Adipose tissue (tissue), 3 donors: ENCODE measurements around the gene IGFBP2. TPM values are rescaled to one million over a fixed set of nuclear protein-coding genes. Genes with fewer than 3 reads are reported as not detected.

Experiments
- H3K27ac ChIP-seq: one replicate; pipeline ENCODE4 v1.5.1; 2013; ENCODE audit warnings: low read depth, low read length
- WGBS, 3 donors: extraction: QIAGEN DNeasy Blood & Tissue Kit; methylation state at CpG; one replicate each; pipeline ENCODE4 v1.1.7; 2013; 5-methylcytosine and 5-hydroxymethylcytosine counted together
- polyA plus RNA-seq, 3 donors: library from polyadenylated mRNA; stranded (reverse); fragments of 200-250 nt; gene quantifications; one replicate each; pipeline ENCODE4 v1.2.3, GENCODE V29; 2013
- donor health status: healthy with polysubstance abuse.
- donor health status: Bipolar disorder and iron deficiency.
- donor health status: healthy.

IGFBP2 gene
- polyA plus RNA-seq, 3 donors, result 73.9 to 428 (median 93.2) TPM

DNA sequence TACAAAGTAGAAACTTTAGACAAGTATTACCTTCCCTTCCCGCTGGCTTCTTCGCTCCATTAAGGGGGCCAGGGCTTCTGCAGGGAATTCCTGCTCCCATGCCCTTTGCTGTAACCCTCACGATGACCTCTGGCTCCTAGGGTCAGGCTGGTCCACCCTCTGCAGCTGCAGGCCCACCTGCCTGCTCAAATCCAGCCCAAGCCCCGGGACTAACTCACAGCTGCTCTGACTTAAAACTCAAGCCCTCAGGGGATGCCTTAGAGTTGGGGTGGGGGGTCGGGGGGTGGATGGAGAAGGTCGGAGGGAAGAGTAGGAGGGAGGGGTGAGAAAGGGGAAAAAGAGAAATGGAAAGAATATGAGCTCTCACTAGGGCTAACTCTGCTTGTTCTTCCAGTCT lies 57.2 kb downstream of the IGFBP2 start:
- WGBS, 3 donors, result 27 to 43% (median 35%) methylated on average over 6 of the region's 6 CpGs
- H3K27ac ChIP-seq, result no peak overlapping the region

DNA sequence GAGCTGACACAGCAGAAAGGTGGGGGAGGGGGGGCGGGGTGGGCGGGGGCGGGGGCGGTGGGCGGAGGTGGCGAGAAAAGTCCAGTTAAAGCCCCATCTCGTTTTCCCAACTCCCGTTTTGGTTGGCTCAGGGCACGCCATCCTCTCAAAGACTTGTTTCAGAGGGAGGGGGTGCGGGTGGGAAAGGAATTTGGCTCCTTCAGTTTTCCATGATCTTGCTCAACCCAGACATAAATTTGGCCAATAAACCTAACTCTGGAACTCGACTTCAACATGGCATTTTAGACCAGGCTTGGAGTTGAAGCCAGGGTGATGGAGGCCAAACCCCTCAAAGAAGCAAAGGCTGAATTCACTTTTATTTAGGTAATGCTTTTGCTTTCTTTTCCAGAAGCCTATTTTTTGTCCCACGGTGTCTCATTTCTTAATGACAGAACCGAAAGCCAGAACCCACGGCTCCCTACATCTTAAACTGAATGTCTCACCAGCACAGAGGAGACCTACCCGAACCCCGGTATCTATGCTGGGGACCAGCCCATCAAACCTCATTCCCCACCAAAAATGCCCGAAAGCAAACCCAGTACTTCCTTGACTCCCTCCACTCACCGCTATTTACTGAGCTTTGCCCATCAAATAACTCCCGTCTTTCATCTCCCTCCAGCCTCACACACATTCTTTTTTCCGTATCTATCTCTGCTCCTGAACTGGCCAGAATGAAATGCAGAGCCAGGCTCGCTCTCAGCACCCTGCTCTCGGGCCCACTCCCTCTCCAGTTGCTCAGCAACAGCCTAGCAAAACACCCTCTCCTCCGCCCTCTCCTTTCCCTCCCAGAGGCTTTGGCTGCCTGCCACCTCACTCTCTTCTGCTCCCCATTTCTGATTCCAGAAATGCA lies 57.9 kb downstream of the IGFBP2 start:
- WGBS, 3 donors, result 10 to 11% (median 11%) methylated on average over 19 to 23 of the region's 23 CpGs
- H3K27ac ChIP-seq, result peak overlapping the region; percentile 34

DNA sequence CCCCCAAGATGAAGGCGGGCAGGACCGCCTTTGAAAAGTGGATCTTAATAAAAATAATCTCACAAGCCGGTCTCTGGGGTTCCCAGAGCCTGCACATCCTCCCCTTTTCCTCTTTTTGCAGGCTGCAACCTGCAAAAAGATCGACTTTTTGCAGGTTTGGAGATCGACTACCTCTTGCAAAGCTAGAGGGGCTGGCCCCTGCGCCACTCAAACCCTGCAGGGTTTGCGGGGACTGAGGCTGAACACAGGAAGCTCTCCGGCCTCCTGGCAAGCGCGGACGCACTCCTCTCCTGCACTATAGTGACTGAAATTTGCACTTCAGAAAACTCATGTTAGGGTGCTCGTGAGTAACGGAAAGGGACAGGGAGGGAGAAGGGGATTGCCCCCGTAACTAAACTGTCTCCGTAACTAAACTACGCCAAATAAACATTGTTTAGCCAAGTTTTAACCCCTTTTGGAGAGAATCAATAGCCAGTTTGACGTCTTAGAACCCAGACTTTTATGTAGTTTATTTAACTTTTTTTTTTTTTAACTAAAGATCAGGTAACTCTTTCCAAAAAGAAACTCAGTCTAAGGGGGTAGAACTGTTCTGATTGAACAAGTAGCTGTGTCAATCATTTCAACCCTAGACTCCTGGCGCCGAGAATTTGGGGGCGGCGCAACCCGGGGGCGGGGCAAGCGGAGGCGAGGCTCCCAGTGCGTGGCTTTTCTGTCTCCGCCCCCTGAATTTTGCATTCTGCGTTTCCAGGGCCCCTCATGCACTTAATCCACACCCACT lies 59.6 kb downstream of the IGFBP2 start:
- no peak overlapping the region for H3K27ac ChIP-seq
- WGBS, 3 donors, result 1% methylated on average over 28 of the region's 28 CpGs

DNA sequence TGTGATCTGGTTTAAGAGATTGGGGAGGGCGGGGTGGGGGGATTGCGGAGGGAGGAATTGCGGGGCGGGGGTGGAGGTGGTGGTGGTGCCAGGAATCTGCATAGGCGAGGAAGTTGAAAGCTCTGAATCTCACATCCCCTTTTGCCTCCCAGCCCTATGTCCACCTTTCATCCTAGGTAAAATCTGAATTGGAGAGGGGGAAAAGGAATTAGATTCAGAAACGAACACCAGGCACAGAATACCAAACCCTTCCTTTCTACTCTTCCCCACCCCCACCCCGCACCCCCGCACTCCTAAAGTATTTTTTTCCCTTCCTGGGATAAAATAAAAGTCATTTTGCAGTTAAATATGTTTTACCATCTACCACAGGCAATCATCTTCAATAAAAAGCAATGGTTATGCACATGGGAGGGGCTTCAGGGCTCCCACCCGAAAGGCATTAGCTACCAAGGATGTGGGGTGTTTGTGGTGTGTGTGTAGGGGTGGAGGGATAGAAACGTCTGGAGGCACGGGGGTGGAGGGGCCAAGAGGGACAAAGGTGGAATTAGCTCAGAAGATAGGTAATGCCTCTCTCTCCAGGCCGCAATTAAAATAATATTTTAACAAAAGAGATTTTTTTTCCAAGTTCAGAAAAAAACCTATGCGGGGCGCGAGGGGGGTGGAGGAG lies 60.3 kb downstream of the IGFBP2 start:
- no peak overlapping the region for H3K27ac ChIP-seq
- 3 to 7% (median 4%) methylated on average over 15 of the region's 15 CpGs for WGBS, 3 donors

DNA sequence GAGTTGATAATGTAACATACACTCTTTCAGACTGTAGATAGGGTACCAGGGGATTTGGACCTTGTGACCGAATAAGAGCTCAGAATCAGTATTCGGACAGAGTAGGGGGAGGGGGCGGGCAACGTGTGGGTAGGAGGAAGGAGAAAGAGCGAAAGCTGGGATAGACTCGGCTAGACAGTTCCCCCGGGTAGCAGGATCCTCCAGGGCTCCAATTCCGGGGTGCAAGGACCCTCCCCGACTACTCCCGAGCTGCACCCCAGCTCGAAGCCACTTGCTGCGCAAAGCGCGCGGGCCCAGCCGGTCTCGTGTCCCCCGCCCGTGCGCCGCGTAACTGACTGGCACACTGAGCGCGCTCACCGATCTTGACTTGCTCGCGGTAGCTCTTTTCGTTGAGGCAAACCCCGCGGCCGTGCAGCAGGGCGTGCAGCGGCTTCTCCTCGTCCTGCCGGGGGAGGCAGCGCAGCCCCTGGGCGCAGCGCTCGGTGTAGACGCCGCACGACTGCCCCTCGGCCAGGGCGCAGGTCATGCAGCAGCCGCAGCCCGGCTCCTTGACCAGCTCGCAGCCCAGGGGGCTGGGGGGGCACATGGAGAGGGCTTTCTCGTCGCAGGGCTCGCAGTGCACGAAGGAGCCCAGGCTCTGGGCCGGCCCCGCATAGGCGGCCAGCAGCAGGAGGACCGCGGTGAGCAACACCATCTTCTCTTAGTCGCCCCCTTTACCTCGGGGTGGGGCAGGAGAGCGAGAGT lies 61.0 kb downstream of the IGFBP2 start:
- no peak overlapping the region for H3K27ac ChIP-seq
- 0 to 2% (median 1%) methylated on average over 57 to 59 of the region's 59 CpGs for WGBS, 3 donors

DNA sequence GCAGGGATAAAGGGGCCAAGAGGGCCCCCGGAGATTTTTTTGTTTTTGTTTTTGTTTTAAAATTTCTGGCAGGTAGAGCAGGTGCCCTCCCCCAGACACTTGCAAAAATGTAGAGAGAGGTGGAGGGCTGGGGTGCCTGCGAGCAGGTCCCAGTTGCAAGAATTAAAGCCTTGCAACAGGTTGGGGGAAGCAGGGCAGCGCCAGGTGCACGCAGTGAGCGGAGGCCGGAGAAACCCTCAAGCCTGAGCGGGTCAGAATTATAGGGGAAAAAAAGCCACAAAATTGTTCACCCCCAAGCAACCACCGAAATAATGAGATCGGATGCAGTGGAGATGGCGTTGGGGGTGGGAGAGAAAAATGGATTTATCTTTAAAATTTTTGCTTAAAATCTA lies 61.6 kb downstream of the IGFBP2 start:
- 7 to 10% (median 8%) methylated on average over 10 of the region's 10 CpGs for WGBS, 3 donors
- H3K27ac ChIP-seq, result no peak overlapping the region

DNA sequence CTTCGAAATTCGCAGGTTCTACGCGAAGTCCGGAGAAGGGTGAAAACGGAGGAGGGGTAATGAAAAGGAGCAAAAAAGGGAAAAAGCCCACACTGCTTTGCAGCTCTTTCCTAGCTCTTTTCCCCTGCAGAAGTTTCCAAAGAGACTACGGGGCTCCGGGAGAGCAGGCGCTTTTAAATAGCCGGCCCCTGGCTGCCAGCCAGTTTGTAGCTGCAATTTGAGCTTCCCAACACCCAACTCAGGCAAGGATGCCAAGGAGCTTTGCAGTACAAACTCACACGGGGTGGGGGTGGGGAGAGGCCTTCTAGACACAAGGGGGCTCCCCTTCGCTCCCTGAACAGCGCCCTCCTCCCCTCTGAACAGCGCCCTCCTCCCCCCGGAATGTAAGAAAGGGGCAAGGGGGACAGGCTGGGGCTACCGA lies 62.2 kb downstream of the IGFBP2 start, which contains the start of gene IGFBP5:
Gene IGFBP5, minus strand, starts transcription at position 149 of the 421 bp plus-strand sequence. CDS start 774 bp downstream, outside the sequence.
- WGBS, 3 donors, result 11 to 18% (median 16%) methylated on average over 14 to 16 of the region's 16 CpGs
- no peak within 1 kb of the TSS for H3K27ac ChIP-seq

DNA sequence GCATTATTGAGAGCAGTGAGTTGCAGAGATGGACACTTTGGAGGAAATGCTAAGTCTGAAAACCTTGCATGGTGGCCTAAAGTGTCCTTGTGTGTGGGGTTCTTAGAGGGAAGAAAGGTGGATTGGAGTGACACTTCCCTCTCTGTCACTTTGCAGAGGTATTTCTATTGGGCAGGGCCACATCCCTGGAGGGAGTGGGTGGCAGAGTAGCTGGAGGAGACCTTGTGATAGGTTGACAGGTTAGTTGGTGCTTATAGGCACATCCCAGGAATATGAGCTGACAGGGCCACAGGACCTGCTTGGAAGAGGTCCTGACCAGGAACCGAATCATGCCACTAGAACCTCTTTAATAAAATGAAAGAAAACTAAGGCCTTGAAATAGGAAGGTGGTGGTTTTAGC lies 63.1 kb downstream of the IGFBP2 start:
- 81 to 89% (median 85%) methylated on average over 1 of the region's 1 CpG for WGBS, 3 donors

DNA sequence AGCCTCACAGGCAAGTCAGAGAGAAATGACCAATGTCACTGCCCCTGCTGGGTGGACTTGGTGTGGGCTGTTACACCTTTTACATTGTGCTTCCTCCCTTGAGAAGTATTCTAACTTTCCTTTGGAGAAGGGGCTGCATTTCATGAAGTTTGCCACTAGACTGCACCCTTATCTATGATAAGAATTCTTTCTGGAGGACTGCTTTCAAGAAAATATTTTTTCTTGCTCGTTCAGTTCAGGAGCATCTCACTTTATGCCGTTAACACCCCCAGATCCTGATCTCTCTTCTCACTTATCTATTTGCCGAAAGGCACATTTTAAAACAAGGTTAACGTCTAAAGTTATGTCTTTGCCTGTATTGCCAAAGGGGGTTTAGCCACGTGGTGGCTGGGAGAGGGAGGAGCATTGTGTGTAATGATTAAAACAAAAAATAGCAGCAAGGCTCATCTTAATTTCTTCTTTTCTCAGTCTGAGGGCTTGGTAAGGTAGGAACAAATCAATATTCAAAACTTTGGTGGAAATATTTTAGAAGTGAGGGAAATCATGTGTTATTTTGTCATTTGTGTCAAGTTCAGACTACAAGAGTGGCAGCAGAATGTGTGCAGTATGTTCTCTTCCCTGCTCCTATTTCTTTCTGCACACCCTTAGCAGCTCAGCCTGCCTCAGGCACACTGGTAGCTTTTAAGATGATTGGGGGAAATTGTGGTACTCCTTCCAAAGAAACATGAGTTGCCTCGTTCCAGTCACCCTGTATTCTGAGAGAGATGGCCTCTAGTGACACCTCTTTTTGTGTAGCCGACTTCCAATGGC lies 63.7 kb downstream of the IGFBP2 start:
- H3K27ac ChIP-seq, result no peak overlapping the region
- 29 to 34% (median 33%) methylated on average over 7 of the region's 7 CpGs for WGBS, 3 donors

More for the DNA sequence above, 63.1 kb downstream of the IGFBP2 start:
- no peak overlapping the region for H3K27ac ChIP-seq

DNA sequence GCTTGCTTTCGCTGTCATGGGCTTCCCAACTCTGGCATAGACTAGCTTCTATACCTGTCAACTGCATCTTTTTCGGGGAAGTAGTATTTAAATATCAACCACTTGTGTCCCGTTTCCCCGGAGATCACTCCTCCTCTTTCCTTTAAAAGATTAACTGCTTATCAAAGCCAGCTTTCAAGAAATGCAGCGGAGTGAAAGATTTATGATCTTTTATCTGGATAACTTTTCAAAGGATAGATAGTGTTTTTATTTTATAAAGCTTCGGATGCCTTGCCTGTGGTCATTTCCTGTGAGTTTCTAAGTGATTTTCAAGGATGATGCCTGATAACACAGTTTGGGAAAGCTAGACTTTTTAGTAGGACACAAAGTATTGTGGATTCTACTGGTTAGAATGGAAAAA lies 65.1 kb downstream of the IGFBP2 start:
- WGBS, 3 donors, result 15 to 42% (median 32%) methylated on average over 6 of the region's 6 CpGs
- H3K27ac ChIP-seq, result no peak overlapping the region

DNA sequence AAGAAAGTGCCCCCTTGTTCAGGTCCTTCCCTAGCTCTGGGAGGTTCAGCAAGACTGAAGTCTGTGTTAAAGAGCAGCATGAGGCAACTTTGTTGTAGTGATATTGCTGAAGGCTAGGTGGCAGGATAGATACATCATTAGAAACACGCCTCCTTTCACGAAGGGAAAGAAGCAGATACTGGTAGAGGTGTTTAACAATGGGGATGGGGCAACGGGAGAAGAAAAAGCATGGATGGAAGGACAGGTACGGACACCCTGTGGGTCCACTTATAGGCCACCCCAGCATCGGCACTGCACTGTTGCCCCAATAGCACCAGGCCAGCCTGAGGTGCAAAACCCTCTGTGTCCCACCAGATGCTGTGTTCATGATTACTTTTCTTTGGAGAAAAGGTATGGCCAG lies 65.7 kb downstream of the IGFBP2 start:
- WGBS, 3 donors, result 5 to 23% (median 16%) methylated on average over 5 of the region's 5 CpGs
- H3K27ac ChIP-seq, result no peak overlapping the region

DNA sequence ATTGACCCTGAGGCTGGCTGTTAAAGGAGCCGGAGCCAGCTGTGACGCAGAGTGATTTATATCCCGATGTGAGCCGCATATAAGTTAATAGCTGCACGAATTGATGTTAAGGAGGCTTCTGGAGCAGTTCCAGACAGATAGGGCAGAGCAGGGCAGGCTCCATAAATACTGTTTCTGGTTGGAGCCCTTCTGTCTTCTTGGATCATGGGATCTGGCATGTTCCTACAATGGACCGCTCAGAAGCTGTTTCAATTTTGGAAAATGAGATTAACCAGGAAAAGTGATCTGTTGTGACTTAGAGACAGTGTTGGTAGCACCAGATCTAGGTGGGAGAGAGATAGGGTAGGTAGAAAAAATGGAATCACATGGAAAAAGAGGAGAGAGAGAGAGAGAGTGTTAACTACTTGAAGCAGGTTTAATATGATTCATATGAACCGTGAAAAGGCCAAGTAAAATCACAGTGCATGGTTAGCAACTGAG lies 66.9 kb downstream of the IGFBP2 start:
- WGBS, 3 donors, result 35 to 65% (median 59%) methylated on average over 7 of the region's 7 CpGs
- no peak overlapping the region for H3K27ac ChIP-seq

DNA sequence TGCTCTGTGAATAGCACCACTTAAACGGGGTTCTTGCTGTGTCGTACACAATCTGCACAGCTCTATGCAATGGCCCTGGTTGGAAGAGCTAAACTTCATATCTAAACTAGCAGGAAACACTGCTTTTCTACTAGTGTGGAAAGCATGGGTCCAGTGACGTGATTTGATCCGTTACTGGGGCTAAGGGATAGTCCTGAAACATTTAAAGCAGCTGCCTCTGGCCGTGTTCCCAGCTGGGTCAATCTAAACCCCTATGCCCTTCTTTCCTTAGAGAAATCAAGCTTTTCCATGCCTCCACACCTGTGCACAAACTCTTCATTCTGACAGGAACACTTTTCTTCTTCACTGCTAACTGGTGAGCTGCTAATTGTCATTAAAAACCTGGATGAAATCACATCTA lies 67.6 kb downstream of the IGFBP2 start:
- WGBS, 3 donors, result 38 to 57% (median 54%) methylated on average over 5 of the region's 5 CpGs
- no peak overlapping the region for H3K27ac ChIP-seq

DNA sequence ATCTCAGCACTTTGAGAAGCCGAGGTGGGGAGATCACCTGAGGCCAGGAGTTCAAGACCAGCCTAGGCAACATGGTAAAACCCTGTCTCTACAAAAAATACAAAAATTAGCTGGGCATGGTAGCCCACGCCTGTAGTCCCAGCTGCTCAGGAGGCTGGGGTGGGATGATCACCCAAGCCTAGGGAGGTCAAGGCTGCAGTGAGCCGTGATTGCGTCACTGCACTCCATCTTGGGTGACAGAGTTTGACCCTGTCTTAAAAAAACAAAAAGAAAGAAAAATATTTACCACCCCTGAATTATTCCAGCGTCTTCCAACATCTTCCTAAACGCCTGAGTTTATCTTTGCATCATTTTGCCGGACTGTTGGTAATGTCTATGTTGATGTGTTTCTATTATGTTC lies 68.3 kb downstream of the IGFBP2 start:
- H3K27ac ChIP-seq, result no peak overlapping the region
- 88 to 94% (median 94%) methylated on average over 7 of the region's 7 CpGs for WGBS, 3 donors

DNA sequence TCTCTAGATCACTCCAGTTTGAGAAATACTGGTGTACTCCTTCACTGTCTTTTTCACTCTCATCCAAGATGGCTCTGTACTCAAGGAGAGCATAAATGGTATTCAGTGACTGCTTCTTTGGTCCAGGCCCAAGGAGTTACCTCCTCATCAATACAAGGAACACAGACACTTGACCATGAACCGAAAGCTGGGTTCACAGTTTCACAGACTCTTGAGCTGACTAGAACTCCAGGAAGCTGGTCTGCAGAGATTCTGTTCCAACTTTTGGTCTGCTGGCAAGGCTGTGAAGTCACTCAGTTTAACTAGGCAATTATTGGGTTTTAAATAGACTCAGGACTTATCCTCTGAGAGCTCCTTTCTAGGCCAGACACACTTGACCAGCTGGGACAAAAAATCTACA lies 69.5 kb downstream of the IGFBP2 start:
- no peak overlapping the region for H3K27ac ChIP-seq
- WGBS, 3 donors, result 79 to 91% (median 88%) methylated on average over 1 of the region's 1 CpG

DNA sequence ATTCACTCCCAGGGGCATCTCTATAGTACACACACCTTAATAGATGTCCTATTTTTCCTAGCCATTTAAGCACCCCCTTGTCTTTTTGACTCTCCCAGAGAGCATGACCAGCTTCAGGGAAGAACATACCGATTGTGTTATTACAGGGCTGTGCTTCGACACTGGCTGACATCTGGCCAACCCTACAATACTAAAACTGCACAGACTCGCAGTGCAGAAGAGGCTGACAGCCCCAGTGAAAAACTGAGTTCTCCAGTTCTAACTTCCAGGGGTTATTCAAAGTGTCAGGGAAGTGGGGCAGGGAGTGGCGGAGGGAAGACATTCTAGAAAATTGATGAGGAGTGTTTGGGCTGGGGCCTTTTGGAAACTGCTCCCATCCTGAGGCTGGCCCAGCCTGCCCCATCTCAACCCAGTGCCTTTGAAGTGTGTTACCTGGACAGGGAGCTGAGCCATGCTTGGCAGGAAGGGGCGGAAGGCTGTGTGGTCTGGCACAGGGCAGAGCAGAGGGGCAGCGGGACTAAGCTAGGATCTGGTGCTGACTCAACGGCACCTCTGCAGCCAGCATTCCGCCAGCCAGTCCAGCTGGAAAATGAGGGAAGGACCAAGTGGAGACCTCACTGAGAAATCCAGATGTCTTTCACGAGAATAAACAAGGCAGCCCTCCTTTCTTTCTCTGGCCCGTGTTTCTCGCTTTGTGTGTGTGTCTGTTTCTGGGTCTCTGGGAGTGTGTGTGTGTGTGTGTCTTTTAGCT lies 77.5 kb downstream of the IGFBP2 start:
- 61 to 71% (median 65%) methylated on average over 11 of the region's 11 CpGs for WGBS, 3 donors
- no peak overlapping the region for H3K27ac ChIP-seq

DNA sequence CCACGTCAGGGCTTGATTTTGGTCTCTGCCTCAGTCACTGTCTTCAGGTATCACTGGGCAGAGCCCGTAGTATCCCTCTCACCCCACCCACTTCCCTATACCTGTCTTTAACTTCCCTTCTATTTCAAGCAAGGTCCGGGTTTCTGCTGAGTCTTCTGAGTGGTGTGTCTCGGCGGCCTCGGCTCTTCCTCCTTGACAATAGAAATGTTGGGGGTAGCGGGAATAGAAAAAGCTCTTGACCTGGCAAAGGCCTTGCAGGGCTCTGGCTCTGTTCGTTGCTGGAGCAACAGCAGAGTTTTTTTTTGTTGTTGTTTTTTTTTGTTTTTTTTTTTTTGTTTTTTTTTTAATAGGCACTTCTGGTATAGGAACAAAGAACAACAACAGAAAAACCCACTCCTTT lies 78.1 kb downstream of the IGFBP2 start:
- WGBS, 3 donors, result 62 to 71% (median 71%) methylated on average over 8 of the region's 8 CpGs
- H3K27ac ChIP-seq, result no peak overlapping the region
